HG03571 (cell line): Measurements from ENCODE around the gene KAT6B.
"Not testable (repeated sequence)": the region's sequence is repeated elsewhere in the genome, so short reads cannot be mapped to it uniquely, and the experiment has no call there.

Experiments
- ATAC-seq: cut with Tn5 transposase; IDR thresholded peaks from one replicate; pipeline ENCODE4 v1.9.1; 2021; ENCODE audit not compliant: unreplicated experiment

Gene KAT6B

GRCh38 chr10:74887614-74888284 is 61.3 kb downstream of the KAT6B start:
- no peak for ATAC-seq

- ATAC-seq: no peak
These were observed 62.7 kb downstream of the KAT6B start for GRCh38 chr10:74888962-74889661.

- ATAC-seq: no peak
These were observed 63.2 kb downstream of the KAT6B start for GRCh38 chr10:74889662-74889998.

- no peak for ATAC-seq
These were observed 64.1 kb downstream of the KAT6B start for GRCh38 chr10:74890460-74890859.

- ATAC-seq: no peak
These were observed 64.7 kb downstream of the KAT6B start for GRCh38 chr10:74891053-74891452.

- ATAC-seq: no peak
These were observed 66.4 kb downstream of the KAT6B start for GRCh38 chr10:74892839-74893238.

GRCh38 chr10:74893329-74893728 is 66.9 kb downstream of the KAT6B start:
- ATAC-seq: not testable (repeated sequence)

- ATAC-seq: no peak
These were observed 70.6 kb downstream of the KAT6B start for GRCh38 chr10:74896788-74897527.

GRCh38 chr10:74898201-74898976 is 72.0 kb downstream of the KAT6B start:
- peak; percentile 65 for ATAC-seq

- peak; percentile 54 for ATAC-seq
These were observed 73.9 kb downstream of the KAT6B start for GRCh38 chr10:74900297-74900696.

GRCh38 chr10:74901301-74901700 is 74.9 kb downstream of the KAT6B start:
- no peak for ATAC-seq

- no peak for ATAC-seq
These were observed 75.6 kb downstream of the KAT6B start for GRCh38 chr10:74901867-74902450.

GRCh38 chr10:74903491-74903890 is 77.1 kb downstream of the KAT6B start:
- ATAC-seq: no peak

GRCh38 chr10:74906611-74907198 is 80.3 kb downstream of the KAT6B start:
- no peak for ATAC-seq

GRCh38 chr10:74909670-74910069 is 83.3 kb downstream of the KAT6B start:
- no peak for ATAC-seq

- ATAC-seq: no peak
These were observed 84.0 kb downstream of the KAT6B start for GRCh38 chr10:74910241-74910975.

- no peak for ATAC-seq
These were observed 84.6 kb downstream of the KAT6B start for GRCh38 chr10:74910976-74911350.

GRCh38 chr10:74912182-74912581 is 85.8 kb downstream of the KAT6B start:
- no peak for ATAC-seq

- ATAC-seq: no peak
These were observed 86.3 kb downstream of the KAT6B start for GRCh38 chr10:74912682-74913081.
